A673 (cell line): Measurements from ENCODE around the gene LRR1. TPM values are rescaled to one million over a fixed set of nuclear protein-coding genes. Genes with fewer than 3 reads are reported as not detected.
A peak's percentile ranks its signal among the peaks of the same experiment; 100 is the strongest.

Experiments
- BruUV-seq: library from RNA; stranded (reverse); fragments of 400-500 nt; replicated peaks from 2 replicates; lab custom pipeline; 2021; lab: Mats Ljungman, UMichigan
- CTCF ChIA-PET: fragments of 300-600 bp; sonication (Branson Sonifier 250); formaldehyde crosslinking; loops from one replicate; lab custom pipeline; 2022; ENCODE audit warnings: antibody characterized with exemption; lab: Charles Lee
- POLR2A ChIA-PET: fragments of 300-600 bp; sonication (Branson Sonifier 250); formaldehyde crosslinking; loops from one replicate; lab custom pipeline; 2022; ENCODE audit warnings: antibody characterized with exemption; ENCODE audit not compliant: low non-redundant PET; lab: Charles Lee
- DNase-seq: peaks from one replicate; pipeline ENCODE4 v3.0.0-alpha.2; 2015; ENCODE audit warnings: low spot score
- H3K27ac ChIP-seq: fragments of 200-600 bp; sonication (generic); 2 replicates; pipeline ENCODE4 v1.5.1; 2016; ENCODE audit warnings: mixed run types, low read depth, mild to moderate bottlenecking, mixed read lengths, antibody characterized with exemption, low read length; ENCODE audit not compliant: poor library complexity, severe bottlenecking
- H3K27me3 ChIP-seq: fragments of 200-600 bp; sonication (generic); replicated peaks from 2 replicates; pipeline ENCODE4 v1.6.1; 2017; ENCODE audit warnings: mixed run types, low read depth, mild to moderate bottlenecking, mixed read lengths, antibody characterized with exemption, low read length; ENCODE audit not compliant: insufficient read depth, poor library complexity
- H3K36me3 ChIP-seq: fragments of 200-600 bp; sonication (generic); 2 replicates; pipeline ENCODE4 v1.6.1; 2016; ENCODE audit warnings: mixed run types, mild to moderate bottlenecking, mixed read lengths, antibody characterized with exemption, low read length; ENCODE audit not compliant: insufficient read depth, poor library complexity, severe bottlenecking
- H3K4me1 ChIP-seq: fragments of 200-600 bp; sonication (generic); 2 replicates; pipeline ENCODE4 v1.6.1; 2017; ENCODE audit warnings: mixed run types, mild to moderate bottlenecking, mixed read lengths, antibody characterized with exemption, low read length; ENCODE audit not compliant: insufficient read depth, poor library complexity, severe bottlenecking
- H3K4me3 ChIP-seq: fragments of 200-600 bp; sonication (generic); 2 replicates; pipeline ENCODE4 v1.5.1; 2016; ENCODE audit warnings: low read depth, mixed run types, mild to moderate bottlenecking, mixed read lengths, low read length; ENCODE audit not compliant: poor library complexity, severe bottlenecking
- H3K9me3 ChIP-seq: fragments of 200-600 bp; sonication (generic); 2 replicates; pipeline ENCODE4 v1.6.1; 2016; ENCODE audit warnings: mixed run types, low read depth, mild to moderate bottlenecking, mixed read lengths, antibody characterized with exemption, low read length; ENCODE audit not compliant: poor library complexity, severe bottlenecking
- CTCF ChIP-seq: fragments of 300-800, 200-600 bp; sonication (generic); conservative IDR thresholded peaks from 2 replicates; pipeline ENCODE4 v1.5.1; 2017; ENCODE audit warnings: low read depth, mild to moderate bottlenecking, antibody characterized with exemption, low read length, moderate library complexity, mixed read lengths
- EZH2 ChIP-seq: fragments of 200-600 bp; sonication (generic); IDR thresholded peaks from 2 replicates; pipeline ENCODE4 v1.6.1; 2017; ENCODE audit warnings: borderline replicate concordance, low read depth, mild to moderate bottlenecking, mixed read lengths, antibody characterized with exemption, low read length; ENCODE audit not compliant: poor library complexity, severe bottlenecking
- intact Hi-C: fragments of 100-400 bp; cut with micrococcal nuclease; formaldehyde crosslinking; loops from one replicate; pipeline ENCODE4 v1.10.0; 2022; ENCODE audit not compliant: unreplicated experiment
- total RNA-seq: library from RNA; stranded (reverse); gene quantifications from 2 replicates; pipeline ENCODE4 v1.2.3, GENCODE V29; 2021

The LRR1 gene
- total RNA-seq, 1 experiment from 2014 or later: 49.2 TPM

GRCh38 chr14:49633640-49634546 is 35.2 kb downstream of the LRR1 start:
- TF ChIP-seq CTCF (peak; percentile 99), EZH2 (no peak)
- no TSS peak for BruUV-seq
- Histone ChIP-seq H3K36me3 (peaks cover 3% of the 10 kb centered on the region), H3K27ac (peak overlapping the region; percentile 96), H3K27me3 (no peaks in the 10 kb centered on the region), H3K9me3 (no peaks in the 10 kb centered on the region), H3K4me1 (peaks cover 14% of the 10 kb centered on the region), H3K4me3 (peak overlapping the region; percentile 95)
- intact Hi-C loops: loop anchor here (2.0 to 5.0 kb wide), 6 partner anchors 55 to 899 kb away; partner anchors contain the start of genes KLHDC2, MAP4K5, NEMF and POLE2
- CTCF ChIA-PET: interaction anchor here (0.5 to 1.7 kb wide), 12 partner anchors 10 to 228 kb away, joined by 3 to 23 read pairs (median 3); partner anchors contain the start of genes KLHDC2, MGAT2 and RPL36AL
- DNase-seq: peak; percentile 98
- POLR2A ChIA-PET: interaction anchor here (0.7 kb wide), 1 partner anchor 195 kb away, joined by 4 read pairs; no protein-coding TSS in a partner anchor

- peak; percentile 78 for DNase-seq
- CTCF ChIA-PET: interaction anchor here (0.5 to 1.7 kb wide), 9 partner anchors 10 to 228 kb away, joined by 3 to 23 read pairs (median 5); partner anchors contain the start of genes KLHDC2, MGAT2 and RPL36AL
- TF ChIP-seq EZH2: no peak
- no peak for TF ChIP-seq CTCF
- TSS peak; percentile 16 for BruUV-seq
- POLR2A ChIA-PET: no interaction called here
- Histone ChIP-seq H3K27ac (peak within 1 kb of the TSS; percentile 96), H3K36me3 (peaks cover 6% of the 10 kb centered on the region), H3K4me1 (peaks cover 14% of the 10 kb centered on the region), H3K9me3 (no peaks in the 10 kb centered on the region), H3K27me3 (no peaks in the 10 kb centered on the region), H3K4me3 (peak within 1 kb of the TSS; percentile 95)
- intact Hi-C loops: loop anchor here (2.0 to 5.0 kb wide), 6 partner anchors 54 to 898 kb away; partner anchors contain the start of genes KLHDC2, MAP4K5, NEMF and POLE2
Measured at GRCh38 chr14:49634547-49635334, 36.0 kb downstream of the LRR1 start, which contains the start of gene DNAAF2. DNAAF2 (minus strand) TSS chr14:49635244; CDS start chr14:49635149, 95 bp downstream.

DNA sequence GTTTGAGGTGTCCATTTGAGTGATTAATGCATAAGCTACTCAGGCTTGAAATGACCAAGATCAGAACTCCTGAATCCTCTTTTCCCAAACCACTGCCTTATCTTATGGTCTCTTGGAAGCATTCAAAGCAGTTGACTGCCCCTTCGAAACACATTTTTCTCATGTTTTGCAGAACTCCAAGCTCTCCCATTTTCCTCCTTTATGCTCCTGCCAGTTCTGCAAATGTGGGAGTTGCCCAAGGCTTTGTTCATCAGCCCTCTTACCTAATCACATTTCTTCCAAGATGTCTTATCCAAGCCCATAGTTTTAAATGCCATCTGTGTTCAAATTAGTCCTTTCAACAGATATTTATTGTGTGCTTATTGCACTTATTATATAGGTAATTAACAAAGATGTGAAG is 38.1 kb downstream of the LRR1 start:
- Histone ChIP-seq H3K4me1 (peaks cover 14% of the 10 kb centered on the region), H3K27me3 (no peaks in the 10 kb centered on the region), H3K36me3 (peaks cover 6% of the 10 kb centered on the region), H3K9me3 (no peaks in the 10 kb centered on the region), H3K4me3 (no peak overlapping the region), H3K27ac (no peak overlapping the region)
- no TSS peak for BruUV-seq
- ChIA-PET POLR2A (no interaction called here), CTCF (no interaction called here)
- DNase-seq: no peak
- TF ChIP-seq CTCF: no peak
- no peak for TF ChIP-seq EZH2
- intact Hi-C loops: no loop called here
